Kidney epithelial cell (primary cell): ENCODE data around the gene RFX8. TPM values are rescaled to one million over a fixed set of nuclear protein-coding genes. Genes with fewer than 3 reads are reported as not detected.
A peak's percentile ranks its signal among the peaks of the same experiment; 100 is the strongest.
"Not testable (repeated sequence)": the region's sequence is repeated elsewhere in the genome, so short reads cannot be mapped to it uniquely, and the experiment has no call there.

Source experiments
- DNase-seq: peaks from one replicate; pipeline ENCODE4 v3.0.0-alpha.2; 2010; ENCODE audit warnings: low read depth
- H3K27me3 ChIP-seq: 2 replicates; pipeline ENCODE4 v1.6.0; 2011; ENCODE audit warnings: low read length; ENCODE audit not compliant: control insufficient read depth, insufficient read depth
- H3K36me3 ChIP-seq: 2 replicates; pipeline ENCODE4 v1.5.1; 2011; ENCODE audit warnings: low read length; ENCODE audit not compliant: control insufficient read depth, insufficient read depth
- H3K4me3 ChIP-seq: 2 replicates; pipeline ENCODE4 v1.5.1; 2011; ENCODE audit warnings: low read depth, mild to moderate bottlenecking, control low read depth, low read length
- CTCF ChIP-seq: IDR thresholded peaks from 2 replicates; pipeline ENCODE4 v1.5.1; 2011; ENCODE audit warnings: mild to moderate bottlenecking, moderate library complexity, low read length, control low read depth, inconsistent platforms; ENCODE audit not compliant: insufficient read depth, poor library complexity, severe bottlenecking
- total RNA-seq: library from RNA; depleted of rRNA; stranded (reverse); fragments of >200 nt; gene quantifications from 2 replicates; pipeline ENCODE4 v1.2.3, GENCODE V29; 2015

RFX8 gene
- total RNA-seq, 1 donor from 2014 or later: 0.25 TPM

DNA sequence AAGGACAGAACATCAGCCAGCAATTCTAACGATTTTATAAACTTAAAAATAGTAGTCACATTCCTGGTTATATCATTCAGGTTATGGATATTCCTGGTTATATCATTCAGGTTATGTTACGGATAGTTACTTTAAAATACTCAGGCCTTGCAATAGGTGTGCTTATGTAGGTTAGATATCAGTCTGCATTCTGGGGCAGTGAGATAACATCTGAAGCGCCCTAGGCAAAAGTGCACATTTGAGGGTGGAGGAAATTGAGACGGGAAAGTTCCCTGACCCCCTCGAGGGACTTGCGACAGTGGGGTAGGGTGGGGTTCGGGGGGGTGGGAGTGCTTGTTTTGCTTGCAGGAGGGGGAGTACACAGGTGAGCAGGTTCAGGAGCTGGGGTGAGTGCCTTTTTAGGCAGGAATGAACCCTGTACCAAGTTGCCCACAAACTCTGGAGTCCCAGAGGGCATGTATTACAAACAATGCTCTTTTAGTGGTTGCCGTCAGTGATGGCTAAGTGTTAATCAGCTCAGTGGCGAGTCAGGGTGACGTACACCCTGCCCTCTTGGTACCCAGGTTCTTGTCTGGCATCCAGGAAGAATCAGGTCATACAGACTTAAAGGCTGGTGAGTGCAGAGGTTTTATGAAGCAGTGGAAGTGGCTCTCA, 119.4 kb downstream of the RFX8 start:
- no peak for TF ChIP-seq CTCF
- H3K27me3 ChIP-seq: no peaks in the 10 kb centered on the region
- no peak overlapping the region for H3K4me3 ChIP-seq
- no peaks in the 10 kb centered on the region for H3K36me3 ChIP-seq
- no peak for DNase-seq

DNA sequence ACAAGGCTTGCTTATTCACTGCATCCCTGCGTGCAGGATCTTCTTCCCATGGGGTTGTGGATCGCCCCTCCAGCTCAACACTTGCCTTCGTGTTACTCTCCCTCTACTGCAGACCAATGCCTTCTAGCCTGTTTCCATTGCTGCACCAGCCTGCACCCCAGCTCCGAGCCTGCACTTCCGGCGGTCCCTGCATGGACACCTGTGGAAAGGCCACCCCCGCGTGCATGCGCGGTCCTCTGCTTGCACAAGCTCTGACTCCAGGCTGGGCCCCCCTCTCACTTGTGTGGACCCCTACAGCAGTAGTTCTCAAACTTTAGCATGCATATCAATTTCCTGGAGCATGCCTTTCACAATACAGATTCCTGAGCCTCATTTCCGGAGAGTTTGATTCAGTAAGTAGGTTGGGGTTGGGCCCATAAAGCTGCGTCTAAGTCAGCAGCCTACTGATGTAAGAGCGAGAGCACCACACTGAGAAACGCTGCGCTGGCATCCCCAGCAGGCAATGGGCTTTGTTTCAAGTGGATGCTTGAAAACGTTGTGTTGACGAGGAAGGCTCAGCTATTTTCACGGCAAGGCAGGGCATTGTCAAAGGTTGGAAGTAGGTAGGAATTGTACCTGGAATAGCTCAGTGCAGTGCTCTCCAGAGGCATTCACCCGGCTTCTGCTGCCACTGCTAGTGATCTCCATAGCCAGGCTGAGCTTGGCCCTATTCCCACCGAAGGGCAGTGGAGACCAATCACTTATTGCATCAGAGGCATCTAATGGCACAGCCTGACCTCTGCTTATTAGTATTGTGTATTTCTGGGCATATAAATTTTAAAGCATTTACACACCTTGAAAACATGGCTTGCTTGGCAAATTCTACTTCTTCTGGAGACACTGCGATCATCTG, 120.2 kb downstream of the RFX8 start:
- Histone ChIP-seq H3K36me3 (no peaks in the 10 kb centered on the region), H3K27me3 (no peaks in the 10 kb centered on the region), H3K4me3 (no peak overlapping the region)
- no peak for TF ChIP-seq CTCF
- DNase-seq: no peak

DNA sequence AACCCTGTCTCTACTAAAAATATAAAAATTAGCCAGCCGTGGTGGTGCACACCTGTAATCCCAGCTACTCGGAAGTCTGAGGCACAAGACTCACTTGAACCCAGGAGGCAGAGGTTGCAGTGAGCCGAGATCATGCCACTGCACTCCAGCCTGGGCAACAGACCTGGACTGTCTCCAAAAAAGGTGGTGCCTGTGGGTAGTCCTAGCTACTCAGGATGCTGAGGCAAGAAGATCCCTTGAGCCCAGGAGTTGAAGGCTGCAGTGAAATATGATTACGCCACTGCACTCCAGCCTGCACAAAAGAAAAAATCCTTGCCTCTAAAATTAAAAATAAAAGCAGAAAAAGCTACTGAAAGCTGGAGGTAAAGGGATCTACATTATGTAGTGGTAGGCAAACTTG, 122.3 kb downstream of the RFX8 start:
- not testable (repeated sequence) for DNase-seq, H3K36me3 ChIP-seq, H3K27me3 ChIP-seq, H3K4me3 ChIP-seq

GRCh38 chr2:101351207-101351606, 123.7 kb downstream of the RFX8 start:
- Histone ChIP-seq H3K27me3 (no peaks in the 10 kb centered on the region), H3K4me3 (no peak overlapping the region), H3K36me3 (no peaks in the 10 kb centered on the region)
- no peak for TF ChIP-seq CTCF
- no peak for DNase-seq

DNA sequence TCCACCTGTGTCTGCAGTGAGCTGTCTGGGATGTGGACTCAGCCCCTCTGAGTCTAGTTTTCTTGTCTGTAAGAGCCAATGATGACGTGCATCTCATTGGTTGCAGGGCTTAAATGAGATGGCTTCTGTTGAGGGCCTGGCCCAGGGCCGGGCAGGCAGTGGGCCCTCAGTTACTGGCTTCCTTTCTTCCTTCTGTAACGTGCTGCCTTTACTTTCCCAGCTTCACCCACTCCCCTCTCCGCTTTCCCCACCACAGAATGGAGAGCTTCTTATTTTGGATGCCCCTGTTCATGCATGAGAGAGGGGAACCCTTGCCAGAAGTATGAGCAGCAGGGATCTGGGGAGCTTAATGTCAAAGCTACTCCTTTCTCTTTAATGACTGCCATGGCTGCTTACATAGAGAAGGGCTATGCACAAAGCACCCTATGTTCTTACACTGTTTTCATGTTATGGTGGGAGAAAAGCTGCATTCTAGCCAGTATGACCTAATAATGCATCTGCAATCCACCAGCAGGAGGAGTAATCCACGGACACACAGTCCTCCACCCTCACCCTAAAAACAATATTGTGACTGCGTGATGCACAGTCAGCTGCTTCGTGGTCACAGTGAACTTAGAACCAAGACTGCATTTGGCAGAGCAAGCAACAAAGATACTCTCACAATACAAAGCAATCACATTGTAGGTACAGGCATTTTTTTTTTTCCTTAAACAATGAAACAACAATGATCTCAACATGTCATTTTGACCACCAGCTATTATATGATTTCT, 124.8 kb downstream of the RFX8 start:
- no peak for DNase-seq
- H3K4me3 ChIP-seq: no peak overlapping the region
- H3K27me3 ChIP-seq: no peaks in the 10 kb centered on the region
- peak; percentile 48 for TF ChIP-seq CTCF
- no peaks in the 10 kb centered on the region for H3K36me3 ChIP-seq

DNA sequence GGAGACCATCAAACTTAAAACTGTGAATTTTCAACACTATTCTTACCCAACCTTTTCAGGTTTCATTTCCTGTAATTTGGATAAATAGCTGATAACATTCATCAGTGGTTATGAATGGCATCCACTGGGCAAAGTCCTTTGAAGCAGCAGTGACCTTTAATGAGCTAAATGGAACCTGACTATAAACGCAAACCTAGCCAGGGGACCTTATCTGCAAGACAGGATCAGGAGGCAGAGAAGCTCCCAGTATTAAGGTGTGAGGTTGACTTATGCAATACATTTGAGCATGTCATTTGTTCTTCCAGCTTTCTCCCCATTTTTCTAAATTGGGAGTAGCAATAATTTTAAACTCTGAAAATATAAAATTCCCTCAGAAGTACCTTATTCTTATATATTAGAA, 126.0 kb downstream of the RFX8 start:
- no peaks in the 10 kb centered on the region for H3K27me3 ChIP-seq

More for the DNA sequence above, 126.0 kb downstream of the RFX8 start:
- no peak for TF ChIP-seq CTCF
- no peak overlapping the region for H3K4me3 ChIP-seq
- DNase-seq: no peak
- H3K36me3 ChIP-seq: no peaks in the 10 kb centered on the region
